CD4-positive, alpha-beta memory T cell (primary cell): ENCODE data around the gene ALDH3B1. TPM values are rescaled to one million over a fixed set of nuclear protein-coding genes. Genes with fewer than 3 reads are reported as not detected.

Experiments
- CTCF ChIA-PET: fragments of 350-600 bp; sonication (Branson Sonifier 250); formaldehyde crosslinking; loops from one replicate; lab custom pipeline; 2021; ENCODE audit warnings: inconsistent platforms; ENCODE audit not compliant: partially characterized antibody; lab: Charles Lee
- POLR2A ChIA-PET: fragments of 350-600 bp; sonication (Branson Sonifier 250); formaldehyde crosslinking; loops from one replicate; lab custom pipeline; 2021; ENCODE audit not compliant: partially characterized antibody; lab: Charles Lee
- DNase-seq, 5 donors: peaks; one replicate each; pipeline versions ENCODE4 v3.0.0 to v3.0.0-alpha.2; 2020 to 2022; ENCODE audit warnings: mixed read lengths in 1 of 5
- H3K27ac ChIP-seq: one replicate; pipeline ENCODE4 v1.7.0; 2013; ENCODE audit warnings: low read depth, low read length
- H3K27me3 ChIP-seq: 2 replicates; pipeline ENCODE4 v1.7.0; 2013; ENCODE audit warnings: mild to moderate bottlenecking, low read length, moderate library complexity; ENCODE audit not compliant: insufficient read depth
- H3K36me3 ChIP-seq: 2 replicates; pipeline ENCODE4 v1.7.0; 2013; ENCODE audit warnings: mild to moderate bottlenecking, low read length, moderate library complexity; ENCODE audit not compliant: insufficient read depth
- H3K4me1 ChIP-seq: 2 replicates; pipeline ENCODE4 v1.7.0; 2013; ENCODE audit warnings: mild to moderate bottlenecking, low read length, moderate library complexity; ENCODE audit not compliant: insufficient read depth
- H3K4me3 ChIP-seq, 2 donors: one replicate each; pipeline ENCODE4 v1.7.0; 2013; ENCODE audit warnings: low read length in 2 of 2, mild to moderate bottlenecking in 1 of 2
- H3K9me3 ChIP-seq, 2 donors: one replicate each; pipeline ENCODE4 v1.7.0; 2013; ENCODE audit warnings: low read length in 2 of 2, control low read depth in 1 of 2; ENCODE audit not compliant: control insufficient read depth in 1 of 2
- H3K27ac Mint-ChIP-seq, 7 donors: one replicate each; pipeline ENCODE4 v1.8.0; 2020 to 2021; ENCODE audit warnings: mixed read lengths in 7 of 7, mild to moderate bottlenecking in 6 of 7, inconsistent platforms in 3 of 7, moderate library complexity in 3 of 7
- H3K27me3 Mint-ChIP-seq, 2 donors: one replicate each; pipeline ENCODE4 v1.8.0; 2020 to 2021; ENCODE audit warnings: mixed read lengths in 2 of 2
- H3K36me3 Mint-ChIP-seq, 2 donors: one replicate each; pipeline ENCODE4 v1.8.0; 2020 to 2021; ENCODE audit warnings: mixed read lengths in 2 of 2, inconsistent platforms in 1 of 2, mild to moderate bottlenecking in 1 of 2
- H3K4me1 Mint-ChIP-seq, 4 donors: one replicate each; pipeline ENCODE4 v1.8.0; 2020 to 2021; ENCODE audit warnings: mixed read lengths in 4 of 4, mild to moderate bottlenecking in 1 of 4
- H3K4me3 Mint-ChIP-seq, 8 donors: one replicate each; pipeline ENCODE4 v1.8.0; 2020 to 2021; ENCODE audit warnings: mixed read lengths in 8 of 8, mild to moderate bottlenecking in 7 of 8, moderate library complexity in 6 of 8, inconsistent platforms in 3 of 8
- H3K9me3 Mint-ChIP-seq, 8 donors: one replicate each; pipeline ENCODE4 v1.8.0; 2020 to 2021; ENCODE audit warnings: mixed read lengths in 8 of 8, mild to moderate bottlenecking in 5 of 8, inconsistent platforms in 3 of 8, moderate library complexity in 1 of 8
- intact Hi-C: fragments of 100-400 bp; cut with micrococcal nuclease; formaldehyde crosslinking; loops from one replicate; pipeline ENCODE4 v1.15.1; 2023
- polyA plus RNA-seq, 2 donors: library from polyadenylated mRNA; unstranded; fragments of 300-500 nt; fragmentation: Illumina TruSeq; gene quantifications; one replicate each; pipeline ENCODE4 v1.2.3, GENCODE V29; 2021
- total RNA-seq, 2 experiments: library from RNA; stranded (reverse); gene quantifications; one replicate each; pipeline ENCODE4 v1.2.3, GENCODE V29; 2021

The ALDH3B1 gene
- total and polyA plus RNA-seq, 4 experiments from 2014 or later, result 0.72 to 1.0 TPM; not detected in 2

GRCh38 chr11:68048681-68049508 lies 38.8 kb downstream of the ALDH3B1 start:
- H3K27ac ChIP-seq, result no peak overlapping the region
- peaks cover 48% of the 10 kb centered on the region for H3K36me3 ChIP-seq
- H3K27me3 ChIP-seq, result no peaks in the 10 kb centered on the region
- no peaks in the 10 kb centered on the region for H3K9me3 Mint-ChIP-seq
- no peak overlapping the region for H3K27ac Mint-ChIP-seq
- POLR2A ChIA-PET, result no interaction called here
- no peaks in the 10 kb centered on the region for H3K27me3 Mint-ChIP-seq
- H3K36me3 Mint-ChIP-seq, result peaks cover 11 to 53% of the 10 kb centered on the region in 2 donors
- no peaks in the 10 kb centered on the region for H3K9me3 ChIP-seq
- CTCF ChIA-PET, result no interaction called here
- no peak overlapping the region for H3K4me3 ChIP-seq
- H3K4me1 Mint-ChIP-seq, result no peaks in the 10 kb centered on the region
- no peaks in the 10 kb centered on the region for H3K4me1 ChIP-seq
- intact Hi-C loops, result no loop called here
- no peak overlapping the region for H3K4me3 Mint-ChIP-seq
- DNase-seq, result no peak

- Histone ChIP-seq H3K4me1 (no peaks in the 10 kb centered on the region), H3K27ac (no peak overlapping the region), H3K27me3 (no peaks in the 10 kb centered on the region), H3K4me3 (no peak overlapping the region), H3K9me3 (no peaks in the 10 kb centered on the region), H3K36me3 (peaks cover 42% of the 10 kb centered on the region)
- ChIA-PET CTCF (no interaction called here), POLR2A (no interaction called here)
- H3K9me3 Mint-ChIP-seq, result no peaks in the 10 kb centered on the region
- H3K36me3 Mint-ChIP-seq, result peaks cover 11 to 49% of the 10 kb centered on the region in 2 donors
- no peak for DNase-seq
- no peak overlapping the region for H3K27ac Mint-ChIP-seq
- intact Hi-C loops, result no loop called here
- H3K4me3 Mint-ChIP-seq, result no peak overlapping the region
- H3K4me1 Mint-ChIP-seq, result no peaks in the 10 kb centered on the region
- H3K27me3 Mint-ChIP-seq, result no peaks in the 10 kb centered on the region
Measured at GRCh38 chr11:68049509-68050370, 39.6 kb downstream of the ALDH3B1 start.

DNA sequence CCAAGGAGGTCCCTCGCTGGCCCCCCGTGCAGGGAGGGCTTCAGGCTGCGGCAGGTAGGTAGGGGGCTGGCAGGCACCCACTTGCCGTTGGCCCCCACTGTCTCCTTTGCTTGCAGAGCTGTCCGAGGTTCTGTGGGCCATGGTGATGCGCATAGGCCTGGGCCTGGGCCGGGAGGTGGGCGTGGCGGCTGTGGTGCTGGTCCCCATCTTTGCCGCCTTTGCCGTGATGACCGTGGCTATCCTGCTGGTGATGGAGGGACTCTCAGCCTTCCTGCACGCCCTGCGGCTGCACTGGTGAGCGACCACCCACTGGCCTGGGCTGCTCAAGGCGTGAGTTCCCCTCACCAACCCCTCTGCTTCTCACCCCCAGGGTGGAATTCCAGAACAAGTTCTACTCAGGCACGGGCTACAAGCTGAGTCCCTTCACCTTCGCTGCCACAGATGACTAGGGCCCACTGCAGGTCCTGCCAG lies 40.3 kb downstream of the ALDH3B1 start:
- no peaks in the 10 kb centered on the region for H3K27me3 Mint-ChIP-seq
- Histone ChIP-seq H3K4me1 (no peaks in the 10 kb centered on the region), H3K27me3 (no peaks in the 10 kb centered on the region), H3K27ac (no peak overlapping the region), H3K4me3 (no peak overlapping the region), H3K9me3 (no peaks in the 10 kb centered on the region), H3K36me3 (peaks cover 36% of the 10 kb centered on the region)
- no peak overlapping the region for H3K27ac Mint-ChIP-seq
- CTCF ChIA-PET, result no interaction called here
- POLR2A ChIA-PET, result no interaction called here
- DNase-seq, result no peak
- H3K4me1 Mint-ChIP-seq, result no peaks in the 10 kb centered on the region
- H3K9me3 Mint-ChIP-seq, result no peaks in the 10 kb centered on the region
- intact Hi-C loops, result no loop called here
- no peak overlapping the region for H3K4me3 Mint-ChIP-seq
- peaks cover 11 to 47% of the 10 kb centered on the region in 2 donors for H3K36me3 Mint-ChIP-seq

- POLR2A ChIA-PET, result interaction anchor here (0.8 kb wide), 1 partner anchor 13 kb away, joined by 3 read pairs; no protein-coding TSS in a partner anchor
- no peak overlapping the region for H3K27ac ChIP-seq
- peaks cover 0 to 1% (median 0%) of the 10 kb centered on the region in 4 donors for H3K4me1 Mint-ChIP-seq
Measured at GRCh38 chr11:68051191-68052136, 41.3 kb downstream of the ALDH3B1 start.

DNA sequence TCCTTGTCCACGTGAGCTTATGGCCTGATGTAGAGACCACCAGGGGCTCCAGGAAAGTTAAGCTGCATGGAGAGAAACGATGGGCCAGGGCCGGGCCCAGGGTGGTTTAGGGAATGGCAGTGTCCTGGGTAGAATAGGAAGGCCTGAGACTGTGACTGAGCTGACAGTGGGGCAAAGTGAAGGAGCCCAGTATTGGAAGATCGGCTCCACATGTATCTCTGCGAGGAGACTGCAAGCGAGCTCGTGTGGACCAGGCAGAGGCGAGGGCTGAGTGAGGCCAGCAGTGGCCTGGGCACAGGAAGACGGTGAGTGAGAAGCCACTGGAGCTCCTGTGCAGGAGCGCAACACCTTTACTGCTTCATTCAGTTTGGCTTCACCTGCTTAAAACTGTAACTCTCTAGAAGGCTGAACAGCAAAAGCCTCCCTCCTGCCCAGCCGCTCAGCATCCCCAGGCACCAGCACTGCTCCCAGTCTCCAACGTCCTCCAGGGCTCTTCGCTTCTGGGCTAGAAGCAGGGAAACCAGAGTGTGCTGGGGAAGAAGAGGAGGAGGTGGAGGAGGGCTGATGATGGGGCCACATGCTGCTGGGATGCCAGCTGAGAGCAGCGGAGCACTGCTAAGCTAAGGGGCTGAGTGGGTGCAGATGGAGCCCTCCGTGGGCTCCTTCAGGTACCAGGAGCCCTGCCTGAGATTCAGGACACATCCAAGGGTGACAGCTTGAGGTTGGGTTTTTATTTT lies 42.2 kb downstream of the ALDH3B1 start:
- POLR2A ChIA-PET, result interaction anchor here (0.8 kb wide), 1 partner anchor 14 kb away, joined by 3 read pairs; no protein-coding TSS in a partner anchor
- Mint-ChIP-seq H3K9me3 (no peaks in the 10 kb centered on the region), H3K36me3 (peaks cover 11 to 33% of the 10 kb centered on the region in 2 donors), H3K4me1 (peaks cover 0 to 1% (median 0%) of the 10 kb centered on the region in 4 donors), H3K27ac (peak overlapping the region in 4 of 7 donors; percentile 1 to 74 (median 72)), H3K27me3 (no peaks in the 10 kb centered on the region), H3K4me3 (no peak overlapping the region)
- CTCF ChIA-PET, result no interaction called here
- Histone ChIP-seq H3K9me3 (no peaks in the 10 kb centered on the region), H3K27me3 (no peaks in the 10 kb centered on the region), H3K4me1 (no peaks in the 10 kb centered on the region), H3K27ac (no peak overlapping the region), H3K4me3 (no peak overlapping the region), H3K36me3 (peaks cover 31% of the 10 kb centered on the region)
- intact Hi-C loops, result no loop called here
- no peak for DNase-seq

More at GRCh38 chr11:68051191-68052136, 41.3 kb downstream of the ALDH3B1 start:
- no peaks in the 10 kb centered on the region for H3K9me3 Mint-ChIP-seq
- no peaks in the 10 kb centered on the region for H3K9me3 ChIP-seq
- CTCF ChIA-PET, result no interaction called here
- peaks cover 11 to 37% of the 10 kb centered on the region in 2 donors for H3K36me3 Mint-ChIP-seq
- no peak overlapping the region for H3K4me3 Mint-ChIP-seq
- H3K36me3 ChIP-seq, result peaks cover 34% of the 10 kb centered on the region
- no peak for DNase-seq
- no peaks in the 10 kb centered on the region for H3K4me1 ChIP-seq
- no peaks in the 10 kb centered on the region for H3K27me3 ChIP-seq
- no peaks in the 10 kb centered on the region for H3K27me3 Mint-ChIP-seq
- H3K27ac Mint-ChIP-seq, result peak overlapping the region in 3 of 7 donors; percentile 1 to 74 (median 68)
- intact Hi-C loops, result no loop called here
- H3K4me3 ChIP-seq, result no peak overlapping the region

DNA sequence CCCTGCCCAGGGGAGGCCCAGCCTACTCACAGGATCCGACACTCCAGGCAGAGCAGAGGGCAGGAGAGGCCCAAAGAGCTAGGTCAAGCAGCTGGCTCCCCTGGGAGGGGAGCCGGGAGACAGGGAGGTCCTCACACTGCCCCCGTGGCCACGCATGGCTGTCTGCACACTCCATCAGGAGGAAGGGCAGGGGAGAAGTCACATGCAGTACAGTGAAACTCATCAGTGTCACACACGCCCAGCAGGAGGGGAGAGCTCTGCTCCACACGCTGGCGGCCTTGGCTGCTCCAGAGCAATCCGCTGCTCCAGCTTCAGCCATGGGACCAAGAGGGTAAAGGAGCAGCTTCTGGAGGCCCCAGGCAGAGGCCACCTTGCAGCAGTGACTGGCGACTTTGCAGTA lies 43.0 kb downstream of the ALDH3B1 start:
- H3K4me1 Mint-ChIP-seq, result peaks cover 0 to 1% (median 0%) of the 10 kb centered on the region in 4 donors
- DNase-seq, result no peak
- H3K27ac Mint-ChIP-seq, result peak overlapping the region in 4 of 7 donors; percentile 1 to 59 (median 36)
- ChIA-PET CTCF (no interaction called here), POLR2A (interaction anchor here (1.6 kb wide), 1 partner anchor 12 kb away, joined by 4 read pairs; no protein-coding TSS in a partner anchor)
- H3K9me3 Mint-ChIP-seq, result no peaks in the 10 kb centered on the region
- H3K9me3 ChIP-seq, result no peaks in the 10 kb centered on the region
- H3K27me3 Mint-ChIP-seq, result no peaks in the 10 kb centered on the region
- H3K4me1 ChIP-seq, result no peaks in the 10 kb centered on the region
- H3K36me3 ChIP-seq, result peaks cover 31% of the 10 kb centered on the region
- H3K4me3 Mint-ChIP-seq, result no peak overlapping the region
- no peak overlapping the region for H3K4me3 ChIP-seq
- H3K27ac ChIP-seq, result no peak overlapping the region
- intact Hi-C loops, result no loop called here
- H3K36me3 Mint-ChIP-seq, result peaks cover 11 to 27% of the 10 kb centered on the region in 2 donors
- H3K27me3 ChIP-seq, result no peaks in the 10 kb centered on the region
